Ovary (tissue), 9 donors: ENCODE results near the gene OR8D4. TPM values are rescaled to one million over a fixed set of nuclear protein-coding genes. Genes with fewer than 3 reads are reported as not detected.

ENCODE experiments used
- DNase-seq, 5 donors: peaks; one replicate each; pipeline ENCODE4 v3.0.0-alpha.2; 2019 to 2020
- H3K27ac ChIP-seq, 2 donors: fragments of 200-600 bp; one replicate each; pipeline versions ENCODE4 v1.5.1 to v1.8.0; 2019 to 2022
- H3K27me3 ChIP-seq: fragments of 200-600 bp; one replicate; pipeline ENCODE4 v1.8.0; 2022
- H3K36me3 ChIP-seq: fragments of 200-600 bp; sonication (generic); one replicate; pipeline ENCODE4 v1.5.1; 2019
- H3K4me1 ChIP-seq: one replicate; pipeline ENCODE4 v1.8.1; 2013; ENCODE audit warnings: mild to moderate bottlenecking, moderate library complexity; ENCODE audit not compliant: insufficient read depth
- H3K4me3 ChIP-seq: fragments of 200-600 bp; sonication (generic); one replicate; pipeline ENCODE4 v1.5.1; 2017
- H3K9me3 ChIP-seq, 2 donors: fragments of 200-600 bp in 1 of 2; sonication (generic) in 1 of 2; one replicate each; pipeline versions ENCODE4 v1.5.1 to v1.8.1; 2013 to 2019; ENCODE audit warnings: mild to moderate bottlenecking in 1 of 2, moderate library complexity in 1 of 2
- EP300 ChIP-seq: sonication (generic); formaldehyde crosslinking; IDR thresholded peaks from one replicate; pipeline ENCODE4 v1.6.1; 2017; ENCODE audit warnings: antibody characterized with exemption
- POLR2A ChIP-seq: fragments of 450-650 bp; IDR thresholded peaks from one replicate; pipeline ENCODE4 v1.6.1; 2017; ENCODE audit warnings: antibody characterized with exemption, mild to moderate bottlenecking, moderate library complexity
- whole genome bisulfite sequencing, 3 donors: extraction: QIAGEN DNeasy Blood & Tissue Kit in 1 of 3; methylation state at CpG; one replicate each; pipeline versions ENCODE4 v1.1.5 to v1.1.7; 2013 to 2017; 5-methylcytosine and 5-hydroxymethylcytosine counted together
- intact Hi-C, 4 donors: fragments of 100-400 bp; cut with DNase I; formaldehyde crosslinking; loops; one replicate each; pipeline versions ENCODE4 v1.11.0 to v1.15.1; 2022 to 2023
- polyA plus RNA-seq, 2 donors: library from polyadenylated mRNA; stranded (reverse); fragments of 200-250 nt in 1 of 2; fragments of 350-450 nt in 1 of 2; fragmentation: Illumina TruSeq in 1 of 2; extraction: RNeasy Lipid Tissue Mini Kit (QIAGEN cat#74804) in 1 of 2; gene quantifications; one replicate each; pipeline ENCODE4 v1.2.3, GENCODE V29; 2013 to 2014
- total RNA-seq, 7 donors: library from RNA; depleted of rRNA in 2 of 7; stranded (reverse); fragments of >200 nt in 2 of 7; fragmentation: NEBNext Ultra II Directional in 3 of 7; extraction: Animal tissue kit (Norgen Biotek cat#: 25700) in 3 of 7; gene quantifications; one replicate each; pipeline versions ENCODE4 v1.1.0 to v1.2.4, GENCODE V29; 2016 to 2023
- TF ChIP-seq, protein P1 (sequence below), 3 donors: fragments of 450-650 bp in 2 of 3; fragments of 200-600 bp in 1 of 3; IDR thresholded peaks; one replicate each; pipeline versions ENCODE4 v1.5.1 to v1.8.0; 2016 to 2022; ENCODE audit warnings: antibody characterized with exemption in 3 of 3, mild to moderate bottlenecking in 1 of 3
- donor health status: DM: no; HTN: no; CAD: no; lungs with moderate emphysema.
- donor health status: DM: no; HTN: no; CAD: no.
- donor health status: Bipolar disorder and iron deficiency.
- donor health status: DM: yes; HTN: yes; CAD: no.
- donor health status: DM: no; HTN: no; CAD: no.
- donor health status: DM: yes; HTN: yes; CAD: no.

Gene OR8D4
- total and polyA plus RNA-seq, 9 donors, result 0.08 to 1.8 (median 0.24) TPM; not detected in 6

DNA sequence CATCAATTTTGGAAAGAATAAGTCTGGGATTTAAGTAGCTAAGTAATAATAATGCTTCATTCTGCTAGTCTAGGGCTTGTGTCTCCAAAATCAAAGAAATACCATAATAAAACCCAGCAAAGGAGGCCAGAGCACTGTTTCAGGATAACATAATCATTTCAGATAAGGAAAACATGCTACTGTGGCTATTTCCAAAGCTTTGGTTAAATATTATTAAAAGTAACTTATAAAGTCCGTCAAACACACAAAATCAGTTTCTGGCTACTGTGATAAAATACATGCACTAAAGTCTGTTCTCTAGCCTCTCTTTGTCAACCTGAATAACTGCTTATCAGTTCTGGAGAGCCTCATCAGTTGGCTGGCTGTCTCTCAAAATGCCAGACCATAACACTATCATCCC lies 43.2 kb downstream of the OR8D4 start:
- no peaks in the 10 kb centered on the region for H3K9me3 ChIP-seq
- no peaks in the 10 kb centered on the region for H3K27me3 ChIP-seq
- no peaks in the 10 kb centered on the region for H3K36me3 ChIP-seq
- 0 to 37% (median 7%) methylated on average over 1 of the region's 1 CpG for WGBS, 3 donors
- intact Hi-C loops, result no loop called here
- TF ChIP-seq EP300 (no peak), POLR2A (no peak)
- TF ChIP-seq, protein P1, sequence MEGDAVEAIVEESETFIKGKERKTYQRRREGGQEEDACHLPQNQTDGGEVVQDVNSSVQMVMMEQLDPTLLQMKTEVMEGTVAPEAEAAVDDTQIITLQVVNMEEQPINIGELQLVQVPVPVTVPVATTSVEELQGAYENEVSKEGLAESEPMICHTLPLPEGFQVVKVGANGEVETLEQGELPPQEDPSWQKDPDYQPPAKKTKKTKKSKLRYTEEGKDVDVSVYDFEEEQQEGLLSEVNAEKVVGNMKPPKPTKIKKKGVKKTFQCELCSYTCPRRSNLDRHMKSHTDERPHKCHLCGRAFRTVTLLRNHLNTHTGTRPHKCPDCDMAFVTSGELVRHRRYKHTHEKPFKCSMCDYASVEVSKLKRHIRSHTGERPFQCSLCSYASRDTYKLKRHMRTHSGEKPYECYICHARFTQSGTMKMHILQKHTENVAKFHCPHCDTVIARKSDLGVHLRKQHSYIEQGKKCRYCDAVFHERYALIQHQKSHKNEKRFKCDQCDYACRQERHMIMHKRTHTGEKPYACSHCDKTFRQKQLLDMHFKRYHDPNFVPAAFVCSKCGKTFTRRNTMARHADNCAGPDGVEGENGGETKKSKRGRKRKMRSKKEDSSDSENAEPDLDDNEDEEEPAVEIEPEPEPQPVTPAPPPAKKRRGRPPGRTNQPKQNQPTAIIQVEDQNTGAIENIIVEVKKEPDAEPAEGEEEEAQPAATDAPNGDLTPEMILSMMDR (IDR thresholded peaks at IDR 0.05), result no peak
- DNase-seq, result no peak
- no peaks in the 10 kb centered on the region for H3K4me1 ChIP-seq
- H3K4me3 ChIP-seq, result no peak overlapping the region
- H3K27ac ChIP-seq, result no peak overlapping the region

DNA sequence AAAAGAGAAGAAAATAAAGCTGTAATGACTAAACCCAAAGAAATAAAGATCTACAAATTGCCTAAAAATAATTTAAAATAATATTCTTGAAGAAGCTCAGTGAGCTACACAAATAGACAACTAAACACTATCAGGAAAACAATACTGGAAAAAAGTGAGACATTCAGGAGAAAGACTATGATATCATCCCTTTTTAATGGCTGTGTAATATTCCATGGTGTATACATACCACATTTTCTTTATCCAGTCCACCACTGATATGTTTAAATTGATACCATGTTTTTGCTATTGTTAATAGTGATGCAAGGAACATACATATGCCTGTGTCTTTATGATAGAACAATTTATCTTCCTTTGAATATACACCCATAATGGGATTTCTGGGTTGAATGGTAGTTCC lies 54.8 kb downstream of the OR8D4 start:
- Histone ChIP-seq H3K27ac (no peak overlapping the region), H3K36me3 (no peaks in the 10 kb centered on the region), H3K4me3 (no peak overlapping the region), H3K4me1 (no peaks in the 10 kb centered on the region), H3K9me3 (no peaks in the 10 kb centered on the region), H3K27me3 (no peaks in the 10 kb centered on the region)
- intact Hi-C loops, result no loop called here
- TF ChIP-seq, protein P1 (IDR thresholded peaks at IDR 0.05), result no peak
- no peak for TF ChIP-seq POLR2A
- TF ChIP-seq EP300, result no peak
- DNase-seq, result no peak

Other genes starting within 250 kb of the OR8D4 start
- gene SCN3B, start 247.5 kb upstream of the OR8D4 start, total RNA-seq, result 1 to 10 TPM in 5 of 7 donors, under 1 TPM in 2; 0.66 to 3.1 (median 1.2) TPM
- gene SCN3B, start 247.5 kb upstream of the OR8D4 start, polyA plus RNA-seq, result 1 to 10 TPM; 1.4 to 2.9 TPM
- gene ZNF202, start 160.5 kb upstream of the OR8D4 start, total RNA-seq, result 10 to 100 TPM in 5 of 7 donors, 1 to 10 TPM in 2; 4.7 to 20.8 (median 13.3) TPM
- 10 to 100 TPM in 1 of 2 donors, 1 to 10 TPM in 1; 9.9 to 10.7 TPM for gene ZNF202, start 160.5 kb upstream of the OR8D4 start, polyA plus RNA-seq
- gene OR6X1, start 147.6 kb upstream of the OR8D4 start, total RNA-seq, result not detected
- not detected for gene OR6X1, start 147.6 kb upstream of the OR8D4 start, polyA plus RNA-seq
- gene OR6M1, start 95.8 kb upstream of the OR8D4 start, total RNA-seq, result not detected
- gene OR6M1, start 95.8 kb upstream of the OR8D4 start, polyA plus RNA-seq, result not detected
- gene TMEM225, start 16.5 kb upstream of the OR8D4 start, total RNA-seq, result not detected
- gene TMEM225, start 16.5 kb upstream of the OR8D4 start, polyA plus RNA-seq, result not detected
- under 1 TPM in 1 of 7 donors, not detected in 6; 0.46 TPM for gene OR4D5, start 37.5 kb downstream of the OR8D4 start, total RNA-seq
- not detected for gene OR4D5, start 37.5 kb downstream of the OR8D4 start, polyA plus RNA-seq
- gene OR6T1, start 41.7 kb downstream of the OR8D4 start, total RNA-seq, result not detected
- gene OR6T1, start 41.7 kb downstream of the OR8D4 start, polyA plus RNA-seq, result not detected
- gene OR10S1, start 75.6 kb downstream of the OR8D4 start, total RNA-seq, result not detected
- not detected for gene OR10S1, start 75.6 kb downstream of the OR8D4 start, polyA plus RNA-seq
- not detected for gene OR10G6, start 93.0 kb downstream of the OR8D4 start, total RNA-seq
- not detected for gene OR10G6, start 93.0 kb downstream of the OR8D4 start, polyA plus RNA-seq
- under 1 TPM in 1 of 7 donors, not detected in 6; 0.11 TPM for gene OR10G4, start 110.8 kb downstream of the OR8D4 start, total RNA-seq
- gene OR10G4, start 110.8 kb downstream of the OR8D4 start, polyA plus RNA-seq, result not detected
- gene OR10G9, start 120.8 kb downstream of the OR8D4 start, total RNA-seq, result not detected
- gene OR10G9, start 120.8 kb downstream of the OR8D4 start, polyA plus RNA-seq, result not detected
- gene OR10G8, start 124.6 kb downstream of the OR8D4 start, total RNA-seq, result not detected
- not detected for gene OR10G8, start 124.6 kb downstream of the OR8D4 start, polyA plus RNA-seq
- gene OR10G7, start 139.2 kb downstream of the OR8D4 start, total RNA-seq, result not detected
- not detected for gene OR10G7, start 139.2 kb downstream of the OR8D4 start, polyA plus RNA-seq
- 10 to 100 TPM; 10.7 to 18.9 (median 16.7) TPM for gene VWA5A, start 213.3 kb downstream of the OR8D4 start, total RNA-seq
- 10 to 100 TPM in 1 of 2 donors, 1 to 10 TPM in 1; 9.9 to 27.5 TPM for gene VWA5A, start 213.3 kb downstream of the OR8D4 start, polyA plus RNA-seq